K562 (cell line): Measurements from ENCODE around the gene GLIPR1L1. TPM values are rescaled to one million over a fixed set of nuclear protein-coding genes. Genes with fewer than 3 reads are reported as not detected.
A peak's percentile ranks its signal among the peaks of the same experiment; 100 is the strongest.

Experiments used
- CC2D1A ChIP-seq: fragments of 450-650 bp; IDR thresholded peaks from 2 replicates; pipeline ENCODE4 v1.6.1; 2017; ENCODE audit warnings: mild to moderate bottlenecking
- GATA2 ChIP-seq: sonication (generic); formaldehyde crosslinking; IDR thresholded peaks from 2 replicates; pipeline ENCODE4 v1.4.0; 2020; ENCODE audit warnings: mild to moderate bottlenecking, missing genetic modification reagents
- HNRNPK ChIP-seq: fragments of 200-400 bp; formaldehyde crosslinking; IDR thresholded peaks from one replicate; pipeline ENCODE4 v1.6.1; 2018; ENCODE audit warnings: mild to moderate bottlenecking, low read depth, low read length; ENCODE audit not compliant: poor library complexity, severe bottlenecking
- IRF2 ChIP-seq: sonication (generic); formaldehyde crosslinking; IDR thresholded peaks from 2 replicates; pipeline ENCODE4 v1.8.1; 2022; ENCODE audit warnings: mild to moderate bottlenecking, missing genetic modification reagents
- JUNB ChIP-seq: fragments of 450-650 bp; formaldehyde crosslinking; conservative IDR thresholded peaks from 2 replicates; pipeline ENCODE4 v1.4.0; 2020; ENCODE audit warnings: mild to moderate bottlenecking
- JUND ChIP-seq, 2 experiments: IDR thresholded peaks; 2 replicates in 1 of 2; 3 replicates in 1 of 2; pipeline ENCODE4 v1.6.1; 2011; ENCODE audit warnings: borderline replicate concordance in 2 of 2, low read depth in 2 of 2, low read length in 2 of 2, improper control_type of control experiment in 1 of 2, missing biosample characterization in 1 of 2, missing genetic modification characterization in 1 of 2, missing genetic modification reagents in 1 of 2
- KHSRP ChIP-seq: fragments of 450-650 bp; IDR thresholded peaks from 2 replicates; pipeline ENCODE4 v1.6.1; 2017
- NCOA1 ChIP-seq: fragments of 450-650 bp; IDR thresholded peaks from 2 replicates; pipeline ENCODE4 v1.6.1; 2016; ENCODE audit warnings: low read depth
- PRDM10 ChIP-seq: fragments of 450-650 bp; IDR thresholded peaks from 2 replicates; pipeline ENCODE4 v1.6.1; 2018; ENCODE audit not compliant: partially characterized antibody
- PRMT5 ChIP-seq: sonication (generic); formaldehyde crosslinking; IDR thresholded peaks from 2 replicates; pipeline ENCODE4 v1.5.0; 2020; ENCODE audit warnings: missing genetic modification reagents
- SREBF2 ChIP-seq: sonication (generic); formaldehyde crosslinking; IDR thresholded peaks from 2 replicates; pipeline ENCODE4 v1.4.0; 2020; ENCODE audit warnings: mild to moderate bottlenecking, missing genetic modification reagents
- SRSF3 ChIP-seq: fragments of 200-400 bp; formaldehyde crosslinking; IDR thresholded peaks from 2 replicates; pipeline ENCODE4 v1.6.1; 2016; ENCODE audit warnings: mild to moderate bottlenecking, low read length, moderate library complexity; ENCODE audit not compliant: insufficient read depth
- TEAD4 ChIP-seq, 2 experiments: sonication (generic) in 1 of 2; formaldehyde crosslinking in 1 of 2; IDR thresholded peaks; 2 replicates each; pipeline versions ENCODE4 v1.6.1 to v1.8.0; 2012 to 2022; ENCODE audit warnings: borderline replicate concordance in 1 of 2, inconsistent platforms in 1 of 2, low read length in 1 of 2, mild to moderate bottlenecking in 1 of 2, missing genetic modification reagents in 1 of 2
- TGIF2 ChIP-seq: sonication (generic); formaldehyde crosslinking; IDR thresholded peaks from 2 replicates; pipeline ENCODE4 v1.8.1; 2022; ENCODE audit warnings: mild to moderate bottlenecking, missing genetic modification reagents, moderate library complexity
- XRCC4 ChIP-seq: IDR thresholded peaks from one replicate; pipeline ENCODE4 v1.6.1; 2011; ENCODE audit not compliant: insufficient read depth, insufficient read length; ENCODE audit errors: extremely low read depth
- ZBTB11 ChIP-seq, 3 experiments: fragments of 200-800 bp in 1 of 3; fragments of 250-450 bp in 1 of 3; fragments of 450-650 bp in 1 of 3; sonication (Bioruptor Pico) in 1 of 3; sonication (Bioruptor generic) in 1 of 3; formaldehyde crosslinking in 1 of 3; IDR thresholded peaks; 2 replicates each; pipeline versions ENCODE4 v1.6.1 to v1.8.0; 2016 to 2022; ENCODE audit warnings: mild to moderate bottlenecking in 2 of 3, missing genetic modification characterization in 2 of 3, missing compliant biosample characterization in 1 of 3, moderate library complexity in 1 of 3
- ZFP91 ChIP-seq: sonication (generic); formaldehyde crosslinking; IDR thresholded peaks from 2 replicates; pipeline ENCODE4 v1.8.0; 2022; ENCODE audit warnings: mild to moderate bottlenecking, missing genetic modification reagents
- ZNF121 ChIP-seq: sonication (generic); formaldehyde crosslinking; conservative IDR thresholded peaks from 2 replicates; pipeline ENCODE4 v1.8.0; 2022; ENCODE audit warnings: missing genetic modification reagents
- ZNF316 ChIP-seq: fragments of 450-650 bp; IDR thresholded peaks from 2 replicates; pipeline ENCODE4 v1.6.1; 2016
- polyA plus RNA-seq, 8 experiments: library from polyadenylated mRNA; depleted of rRNA in 4 of 8; stranded (reverse) in 5 of 8; unstranded in 3 of 8; fragments of >200 nt; fragmentation: Nextera tagmentation in 2 of 8; fragmentation: Illumina TruSeq in 1 of 8; extraction: Ambion mirVana in 2 of 8; extraction: Trizol in 1 of 8; gene quantifications; 2 replicates each; pipeline versions ENCODE4 v1.2.1 to v1.2.3, GENCODE V29; 2011 to 2014; ENCODE audit warnings: inconsistent platforms in 1 of 8, missing spikeins in 1 of 8
- total RNA-seq, 7 experiments: library from RNA; depleted of rRNA in 6 of 7; stranded (reverse); fragments of >200 nt in 6 of 7; fragmentation: Illumina TruSeq in 2 of 7; extraction: Trizol in 2 of 7; gene quantifications; 2 replicates each; pipeline versions ENCODE4 v1.2.1 to v1.2.3, GENCODE V29; 2011 to 2021; ENCODE audit warnings: low replicate concordance in 1 of 7

GLIPR1L1 gene
- total and polyA plus RNA-seq, 9 of the 15 experiments (the other 6 are each of a cell fraction or from before 2014, with no cell fraction given): not detected

GRCh38 chr12:75390899-75391538 is 56.5 kb downstream of the GLIPR1L1 start, which contains the start of gene GLIPR1L2 (continued):
- no peak for TF ChIP-seq ZBTB11 (CRISPR knock-in tag; IDR thresholded peaks at IDR 0.05)
- no peak for TF ChIP-seq JUNB (CRISPR knock-in tag)
- TF ChIP-seq SREBF2 (CRISPR knock-in tag): no peak
- TF ChIP-seq CC2D1A: 0 out of 2 replicates have a peak, but pooled peaks have one; percentile 20
- TF ChIP-seq PRMT5 (CRISPR knock-in tag): no peak
- 0 out of 2 replicates have a peak, but pooled peaks have one; percentile 0 for TF ChIP-seq ZNF316
- no peak for TF ChIP-seq NCOA1
- TF ChIP-seq IRF2 (CRISPR knock-in tag): no peak
- no peak for TF ChIP-seq KHSRP
- TF ChIP-seq JUND (IDR thresholded peaks at IDR 0.05; ENCODE audit: borderline replicate concordance, low read depth, low read length): 0 out of 2 replicates have a peak, but pooled peaks have one; percentile 24
- TF ChIP-seq JUND (tag; IDR thresholded peaks at IDR 0.05; ENCODE audit: borderline replicate concordance, low read depth, low read length): no peak; the same call in 2 of the 3 replicates
- no peak for TF ChIP-seq ZNF121 (CRISPR knock-in tag)
- no peak for TF ChIP-seq PRDM10
- no peak for TF ChIP-seq XRCC4
- TF ChIP-seq ZFP91 (CRISPR knock-in tag): no peak
- no peak for TF ChIP-seq SRSF3
- no peak for TF ChIP-seq HNRNPK
- TF ChIP-seq TGIF2 (CRISPR knock-in tag): no peak
- no peak for TF ChIP-seq GATA2 (CRISPR knock-in tag)
- no peak for TF ChIP-seq TEAD4 (IDR thresholded peaks at IDR 0.05; ENCODE audit: low read length)
- TF ChIP-seq TEAD4 (CRISPR knock-in tag; IDR thresholded peaks at IDR 0.05; ENCODE audit: borderline replicate concordance): no peak
